GM18511 (cell line): ENCODE data around the gene CLDN19.
"Not testable (repeated sequence)": the region's sequence is repeated elsewhere in the genome, so short reads cannot be mapped to it uniquely, and the experiment has no call there.

ENCODE experiments used
- ATAC-seq: cut with Tn5 transposase; IDR thresholded peaks from one replicate; pipeline ENCODE4 v1.9.1; 2021; ENCODE audit warnings: mild to moderate bottlenecking, moderate library complexity; ENCODE audit not compliant: unreplicated experiment

Gene CLDN19

DNA sequence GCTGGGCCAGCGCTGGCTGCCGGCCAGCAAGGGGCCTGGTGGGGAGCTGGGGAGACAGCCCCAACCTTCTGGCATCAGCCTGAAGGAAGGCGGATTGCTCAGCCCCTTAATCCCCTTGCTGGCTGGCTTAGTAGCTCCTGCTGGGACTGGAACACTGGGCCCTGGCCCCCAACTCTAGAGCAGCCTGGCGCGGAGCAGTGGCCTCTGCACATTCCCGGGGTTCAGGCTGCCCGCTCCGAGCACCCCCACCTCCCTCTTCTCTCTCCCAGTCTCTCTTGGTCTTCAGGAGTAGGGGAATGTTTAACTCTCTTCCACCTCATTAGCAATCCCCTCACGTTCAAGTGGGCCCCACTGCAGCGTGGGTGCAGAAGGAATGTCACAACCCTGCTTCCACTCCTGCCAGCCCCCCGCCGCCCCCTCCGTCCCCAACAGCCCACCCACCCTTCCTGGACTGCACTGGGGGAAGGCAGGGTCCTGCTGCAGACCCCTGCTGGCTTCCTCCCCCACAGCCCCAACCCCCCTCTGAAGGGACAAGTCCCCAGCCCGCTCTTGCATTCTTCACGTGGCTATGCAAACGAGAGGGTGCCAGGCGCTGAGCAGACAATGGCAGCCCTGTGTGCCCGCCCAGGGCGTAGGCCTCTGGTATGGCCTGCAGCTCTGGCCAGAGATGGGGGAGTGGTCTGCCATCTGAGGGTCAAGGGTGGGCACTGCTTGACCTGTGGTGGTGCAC is 980 bp upstream of the CLDN19 start:
- no peak for ATAC-seq

DNA sequence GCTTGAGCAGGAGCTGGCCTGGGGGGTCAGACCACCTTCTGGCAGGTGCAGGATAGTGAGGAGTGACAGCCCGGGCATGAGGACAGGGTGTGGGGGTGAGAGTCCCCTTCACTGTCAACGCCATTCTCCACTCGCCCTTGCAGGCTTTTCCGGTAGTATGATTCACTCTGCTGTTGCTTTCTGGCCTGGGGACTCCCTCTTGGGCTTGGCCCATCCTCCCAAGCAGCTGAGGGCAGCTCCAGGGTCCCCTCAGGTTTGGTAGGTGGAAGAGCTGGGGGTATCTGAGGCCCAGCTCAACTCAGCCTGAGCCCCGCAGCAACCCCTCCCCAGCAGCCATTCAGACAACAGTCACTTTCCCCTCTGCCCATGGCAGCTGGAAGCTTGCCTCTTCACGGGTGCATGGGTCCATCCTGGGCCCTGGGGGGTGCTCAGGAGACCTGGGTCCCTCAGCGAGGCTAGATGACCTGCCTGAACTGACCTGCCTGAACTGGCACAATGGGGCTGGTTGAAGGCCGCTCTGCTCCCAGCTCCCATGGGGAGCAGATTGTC is 1.3 kb downstream of the CLDN19 start:
- no peak for ATAC-seq

DNA sequence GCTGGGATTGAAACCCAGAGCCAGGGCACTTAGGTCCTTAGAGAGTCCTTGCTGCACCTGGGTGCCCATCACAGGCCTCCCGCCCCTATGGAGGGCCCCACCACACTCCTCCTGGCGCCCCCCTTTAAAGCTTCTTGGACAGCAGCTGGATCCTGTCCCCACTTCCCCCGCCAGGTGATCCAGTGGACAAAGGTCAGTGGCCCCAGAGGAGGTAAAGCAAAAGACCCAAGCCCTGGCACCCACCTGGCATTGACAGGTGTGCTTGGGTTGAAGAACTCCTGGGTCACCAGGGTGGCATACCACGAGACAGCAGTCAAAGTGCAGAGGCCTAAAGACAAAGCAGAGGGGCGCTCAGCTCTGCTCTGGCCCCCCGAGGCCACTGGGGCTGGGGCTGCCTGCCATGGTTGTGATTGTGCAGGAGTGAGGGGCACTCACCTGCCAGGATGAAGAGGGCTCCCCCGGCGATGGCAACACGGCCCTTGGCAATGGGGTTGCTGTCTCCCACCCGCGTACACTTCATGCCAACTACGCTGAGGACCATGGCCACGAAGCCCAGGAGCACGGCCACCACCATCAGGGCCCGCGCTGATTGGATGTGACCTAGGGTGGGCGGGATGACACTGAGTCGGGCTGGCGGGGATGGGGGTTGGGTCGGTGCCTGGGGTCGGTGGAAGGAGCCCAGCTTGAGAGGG is 1.9 kb downstream of the CLDN19 start:
- ATAC-seq, result no peak

DNA sequence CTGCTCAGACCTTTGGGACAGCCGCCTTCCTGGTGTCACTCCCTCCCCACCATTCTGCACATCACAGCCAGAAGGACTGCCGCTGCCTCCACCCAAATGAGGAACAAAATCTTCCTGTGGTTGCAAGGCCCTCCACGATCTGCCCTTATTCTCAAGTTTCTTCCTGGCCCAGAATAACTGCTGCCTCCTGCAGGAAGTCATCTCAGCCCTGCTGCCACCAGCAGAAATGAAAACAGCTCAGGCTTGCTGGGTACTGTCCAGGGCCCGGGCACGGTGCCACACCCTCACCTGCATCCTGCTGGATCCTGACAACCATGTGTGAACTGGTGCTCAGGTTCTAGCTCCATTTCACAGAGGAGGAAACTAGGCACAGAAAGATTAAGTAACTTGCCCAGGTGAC is 2.8 kb downstream of the CLDN19 start:
- no peak for ATAC-seq

DNA sequence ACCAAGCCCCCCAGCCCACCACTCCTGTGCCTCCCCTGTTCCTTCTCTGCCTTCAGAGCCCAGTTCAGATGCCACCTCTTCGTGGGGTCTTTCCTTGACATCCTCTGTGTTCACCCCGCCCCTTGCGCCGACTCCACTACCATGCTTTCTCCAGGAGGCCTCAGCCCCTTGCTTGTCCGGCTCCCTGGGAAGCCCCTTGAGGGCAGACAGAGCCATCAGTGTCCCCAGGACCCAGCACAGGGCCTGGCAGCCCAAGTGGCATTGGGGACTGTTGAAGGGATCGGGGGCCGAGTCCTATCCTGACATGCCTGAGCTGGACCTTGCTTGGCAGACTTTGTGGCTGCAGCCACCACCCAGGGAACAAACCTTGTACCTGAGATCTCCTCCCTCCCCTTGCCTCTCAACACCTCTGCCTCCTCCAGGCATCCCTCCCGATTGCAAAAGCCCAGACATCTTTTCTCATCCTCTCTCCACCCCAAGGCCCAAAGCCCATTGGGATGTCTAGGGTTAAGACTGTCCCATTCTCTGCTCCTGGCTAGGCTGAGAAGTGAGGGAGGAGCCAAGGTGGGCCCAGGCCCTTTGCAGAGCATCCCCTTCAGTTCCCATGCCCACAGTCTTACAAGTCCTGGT is 3.4 kb downstream of the CLDN19 start:
- no peak for ATAC-seq

DNA sequence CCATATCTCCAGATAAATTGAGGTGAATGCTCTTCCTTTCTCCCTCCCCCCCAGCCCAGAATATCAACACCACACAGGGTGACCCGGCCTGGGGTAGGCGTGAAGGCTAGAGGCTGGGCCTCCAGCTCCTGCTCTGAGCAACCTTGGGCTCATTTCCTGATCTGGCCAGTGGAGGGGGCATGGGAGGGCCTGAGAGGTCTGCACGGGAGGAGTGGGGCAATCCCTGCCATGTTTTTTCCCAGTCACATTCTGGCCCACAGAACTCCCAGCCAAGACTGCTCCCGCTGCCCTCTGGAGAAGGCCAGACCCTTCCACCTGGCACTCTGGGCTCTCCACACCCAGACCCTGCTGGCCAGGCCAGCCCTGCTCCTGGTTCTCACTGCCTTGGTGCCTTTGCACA is 3.9 kb downstream of the CLDN19 start:
- ATAC-seq, result no peak

DNA sequence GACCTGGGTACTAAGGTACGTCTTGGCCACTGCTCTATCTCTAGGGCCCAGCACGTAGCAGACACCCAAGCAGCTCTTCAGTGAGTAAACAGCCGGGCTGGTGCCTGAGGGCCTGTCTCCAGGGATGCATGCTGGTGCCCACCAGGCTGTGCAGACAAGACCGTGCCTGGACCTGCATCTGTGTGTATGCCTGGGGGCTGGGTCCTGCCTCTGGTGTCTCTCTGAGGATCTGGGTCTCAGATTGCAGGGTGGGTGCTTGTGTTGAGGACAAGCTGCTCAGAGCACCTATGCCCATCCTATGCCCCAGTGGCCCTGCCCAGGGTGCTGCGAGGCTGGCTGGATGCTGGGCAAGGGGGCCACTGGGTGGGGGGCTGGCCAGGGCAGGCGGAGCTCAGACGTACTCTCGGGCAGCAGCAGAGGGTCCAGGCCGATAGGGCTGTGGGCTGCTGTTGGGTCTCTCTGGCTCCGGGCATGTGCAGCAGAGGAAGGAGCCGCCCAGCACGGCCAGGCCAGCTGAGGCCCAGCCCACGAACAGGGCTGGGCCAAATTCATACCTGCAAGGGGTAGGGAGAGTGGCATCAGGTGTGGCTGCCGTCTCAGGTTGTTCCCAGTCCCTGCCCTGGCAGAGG is 4.4 kb downstream of the CLDN19 start:
- ATAC-seq, result no peak

DNA sequence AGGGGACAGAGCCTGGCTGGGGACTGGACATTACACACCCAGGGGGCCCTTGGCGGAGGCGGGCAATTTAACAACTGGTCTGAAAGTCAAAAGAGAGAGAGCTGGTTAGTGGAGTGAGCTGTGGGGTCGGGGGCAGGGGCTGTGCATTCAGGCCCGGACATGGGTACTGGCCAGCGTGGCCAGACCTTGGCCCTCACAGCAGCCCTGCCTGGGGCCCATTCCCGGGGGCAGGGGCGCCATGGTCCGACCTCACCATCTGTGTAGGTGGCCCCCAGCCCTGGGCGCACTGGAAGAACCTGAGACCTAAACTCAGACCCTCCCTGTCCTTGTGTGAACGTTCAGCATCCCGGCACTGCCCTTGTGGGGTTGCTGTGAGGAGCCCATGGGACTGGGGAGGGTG is 5.0 kb downstream of the CLDN19 start:
- no peak for ATAC-seq

DNA sequence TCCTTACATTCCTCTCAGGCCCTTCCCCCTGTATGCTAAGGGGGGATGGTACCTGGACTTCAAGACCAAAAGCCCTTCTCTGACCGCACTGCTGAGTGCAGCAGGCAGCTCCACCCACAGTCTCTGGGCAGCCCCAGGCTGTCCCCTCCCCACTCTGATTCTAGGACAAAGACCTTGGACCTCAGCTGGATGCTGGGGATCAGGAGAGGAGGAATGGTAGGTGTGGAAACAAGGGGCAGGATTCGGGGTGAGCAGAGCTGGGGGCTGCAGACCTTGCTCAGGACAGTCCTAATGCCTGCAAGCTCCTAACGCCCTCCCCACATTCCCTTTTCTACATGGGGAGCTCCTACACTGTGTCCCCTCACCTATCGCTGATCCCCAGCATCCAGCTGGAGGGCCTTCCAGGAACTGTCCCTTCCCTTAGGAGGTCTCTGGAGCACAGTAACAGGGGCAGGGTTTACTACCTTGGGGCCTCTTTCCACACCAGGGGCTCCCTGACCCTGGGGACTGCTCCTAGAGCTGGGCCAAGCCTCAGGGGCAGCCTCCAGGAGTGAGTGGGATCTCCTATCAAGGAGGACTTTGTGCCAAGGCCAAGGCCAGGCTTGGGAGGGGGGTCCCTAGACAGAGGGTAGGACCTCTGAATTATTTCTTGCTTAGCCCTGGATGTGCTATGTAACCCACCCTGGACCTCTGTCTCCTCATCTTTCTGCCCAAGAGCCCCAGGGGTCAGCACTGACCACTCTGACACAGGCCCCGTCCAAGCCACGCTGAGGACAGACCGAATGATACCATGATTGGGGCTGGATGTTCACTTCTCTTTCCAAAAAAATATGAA is 5.6 kb downstream of the CLDN19 start:
- ATAC-seq, result no peak

DNA sequence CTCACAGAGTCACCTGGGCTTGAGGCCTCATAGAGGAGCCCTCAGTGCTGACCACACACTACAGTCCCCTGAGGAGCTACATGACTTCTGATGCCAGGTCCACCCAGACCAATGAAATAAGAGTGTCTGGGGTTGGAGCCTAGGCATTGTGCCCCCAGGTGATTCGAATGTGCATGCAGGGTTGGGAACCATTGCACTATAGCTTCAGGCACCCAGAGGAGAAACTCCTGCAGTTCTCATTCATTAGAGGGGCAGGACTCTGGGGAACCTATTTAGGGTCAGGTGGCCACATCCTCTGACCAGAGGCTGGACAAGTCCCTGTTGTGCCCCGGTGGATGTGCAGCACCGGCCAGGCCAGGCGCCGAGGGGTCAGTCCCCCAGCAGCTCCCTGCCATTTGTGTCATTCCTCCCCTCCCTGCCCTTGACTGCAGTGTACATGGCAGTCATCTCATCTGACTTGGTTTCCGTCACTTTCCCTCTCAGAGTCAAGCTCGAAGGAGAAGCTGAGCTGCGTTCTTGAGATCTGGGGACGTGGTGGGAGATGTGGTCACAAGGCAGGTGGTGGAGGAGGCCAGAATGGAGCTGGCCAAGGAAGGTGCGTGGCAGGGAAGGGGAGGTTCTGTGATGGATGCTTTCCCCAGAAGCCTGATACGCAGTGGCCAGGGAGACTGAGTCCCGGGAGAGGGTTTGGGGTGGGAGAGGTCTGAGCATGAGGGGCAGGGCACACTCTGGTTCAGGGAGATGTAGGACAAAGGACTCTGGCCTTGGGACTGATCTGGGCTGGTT is 6.4 kb downstream of the CLDN19 start:
- ATAC-seq, result no peak

DNA sequence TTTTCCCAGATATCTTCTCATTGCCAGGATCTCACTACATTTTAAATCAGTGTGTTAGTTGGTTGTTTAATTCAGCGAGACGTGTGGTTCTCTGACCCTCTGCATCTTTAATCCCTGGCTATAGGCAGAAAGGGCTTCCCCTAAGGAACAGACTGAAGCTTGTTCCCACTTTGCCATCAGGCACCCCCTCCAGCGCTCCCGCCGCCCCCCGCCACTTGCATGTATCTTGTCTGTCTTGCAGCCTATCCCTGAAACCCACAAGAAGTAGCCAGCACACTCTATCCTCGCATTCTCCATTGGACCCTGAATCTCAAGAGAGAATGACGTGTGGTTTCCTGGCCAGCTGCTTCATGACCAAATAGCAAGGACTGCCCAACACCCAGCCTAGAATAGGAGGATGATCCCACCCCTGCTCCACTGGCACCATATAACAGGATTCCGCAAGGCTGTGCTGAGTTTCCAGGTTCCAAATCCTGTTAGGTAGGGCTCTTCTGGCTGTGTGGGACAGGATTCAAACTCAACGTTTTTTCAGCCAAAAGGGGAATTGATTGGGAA is 7.8 kb downstream of the CLDN19 start:
- no peak for ATAC-seq

DNA sequence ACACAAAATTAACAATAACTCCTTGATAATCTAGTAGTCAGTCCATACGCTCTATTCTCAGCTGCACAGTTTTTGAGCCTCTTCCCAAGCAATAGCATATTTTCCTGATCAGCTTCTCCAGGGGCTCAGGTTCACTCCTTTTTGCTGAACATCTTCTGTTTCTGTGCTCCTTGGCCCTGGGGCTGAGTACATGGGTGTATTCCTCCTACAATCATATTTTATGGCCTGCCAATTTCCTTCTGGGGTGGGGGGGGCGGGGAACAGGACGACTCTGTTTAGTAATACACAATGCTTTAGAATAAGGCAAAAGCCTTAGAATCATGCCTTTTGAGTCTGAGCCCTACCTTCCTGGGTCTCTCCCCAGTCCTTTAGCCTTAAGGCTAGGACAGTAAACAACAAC is 8.5 kb downstream of the CLDN19 start:
- ATAC-seq, result no peak

DNA sequence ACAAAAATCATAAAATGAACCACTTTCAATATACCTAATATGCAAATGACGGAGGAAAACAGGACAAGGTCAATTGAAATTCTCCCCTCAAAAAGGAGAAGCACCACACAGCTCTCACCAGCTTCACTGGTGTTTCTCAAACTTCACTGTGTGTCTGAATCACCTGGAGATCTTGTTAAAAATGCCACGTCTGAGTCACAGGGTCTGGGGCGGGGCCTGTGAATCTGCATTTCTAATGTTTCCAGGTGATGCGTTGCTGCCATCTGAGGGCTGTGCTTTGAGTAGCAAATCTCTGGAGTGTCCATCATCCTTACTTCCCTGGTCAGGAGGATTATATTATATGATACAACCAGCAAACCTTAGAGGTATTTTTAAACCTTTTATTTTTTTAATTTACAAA is 9.0 kb downstream of the CLDN19 start:
- no peak for ATAC-seq

DNA sequence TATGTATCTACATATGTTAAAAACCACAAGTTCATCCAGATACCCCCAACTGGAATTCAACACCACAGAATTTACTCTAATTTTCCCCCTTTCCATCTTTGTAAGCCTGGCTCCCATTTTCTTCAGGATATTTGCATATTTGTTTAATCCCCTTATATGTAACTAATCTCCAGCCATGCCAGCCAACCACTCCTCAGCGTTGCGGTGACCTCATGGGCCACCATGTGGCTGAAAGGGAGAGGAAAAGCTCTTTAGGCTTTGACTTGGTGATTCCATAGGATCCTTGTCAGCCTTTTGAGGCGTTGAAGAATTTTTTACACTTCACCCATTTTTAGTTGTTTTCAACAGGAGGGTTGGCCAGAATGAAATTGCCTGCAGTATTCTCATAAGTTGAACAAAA is 10.0 kb downstream of the CLDN19 start:
- ATAC-seq, result no peak

DNA sequence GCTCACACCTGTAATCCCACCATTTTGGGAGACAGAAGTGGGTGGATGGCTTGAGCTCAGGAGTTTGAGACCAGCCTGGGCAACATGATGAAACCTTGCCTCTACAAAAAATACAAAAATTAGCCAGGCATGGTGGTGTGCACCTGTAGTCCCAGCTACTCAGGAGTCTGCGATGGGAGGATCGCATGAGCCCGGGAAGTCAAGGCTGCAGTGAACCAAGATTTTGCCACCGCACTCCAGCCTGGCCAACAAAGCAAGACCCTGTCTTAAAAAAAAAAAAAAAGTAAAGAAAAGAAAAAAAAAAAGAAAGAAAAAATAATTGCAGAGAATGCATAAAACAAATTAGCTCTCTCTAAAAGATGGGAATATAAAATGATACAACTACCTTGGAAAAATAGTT is 14.2 kb downstream of the CLDN19 start:
- not testable (repeated sequence) for ATAC-seq

DNA sequence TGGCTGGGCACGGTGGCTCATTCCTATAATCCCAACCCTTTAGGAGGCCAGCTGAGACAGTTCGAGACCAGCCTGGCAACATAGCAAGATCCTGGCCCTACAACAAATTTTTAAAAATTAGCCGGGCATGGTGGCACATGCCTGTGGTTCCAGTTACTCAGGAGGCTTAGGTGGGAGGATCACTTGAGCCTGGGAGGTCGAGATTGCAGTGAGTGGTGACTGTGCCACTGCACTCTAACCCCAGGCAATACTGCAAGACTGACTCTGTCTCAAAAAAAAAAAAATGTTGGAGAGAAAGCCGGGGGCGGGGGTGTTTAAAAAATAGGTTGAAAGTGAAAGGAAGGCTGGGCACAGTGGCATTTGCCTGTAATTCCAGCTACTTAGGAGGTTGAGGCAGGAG is 16.5 kb downstream of the CLDN19 start:
- ATAC-seq, result no peak

DNA sequence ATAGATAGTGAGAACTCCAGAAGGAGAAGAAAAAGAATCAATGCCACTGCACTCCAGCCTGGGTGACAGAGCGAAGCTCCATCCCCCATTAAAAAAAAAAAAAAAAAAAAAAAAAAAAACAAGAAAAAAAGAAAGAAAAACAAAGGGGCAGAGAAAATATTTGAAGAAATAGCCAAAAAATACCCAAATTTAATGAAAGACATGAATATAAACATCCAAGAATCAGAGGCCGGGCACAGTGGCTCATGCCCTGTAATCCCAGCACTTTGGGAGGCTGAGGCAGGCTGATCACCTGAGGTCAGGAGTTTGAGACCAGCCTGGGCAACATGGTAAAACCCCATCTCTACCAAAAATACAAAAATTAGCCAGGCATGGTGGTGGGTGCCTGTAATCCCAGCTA is 17.6 kb downstream of the CLDN19 start:
- ATAC-seq, result not testable (repeated sequence)

DNA sequence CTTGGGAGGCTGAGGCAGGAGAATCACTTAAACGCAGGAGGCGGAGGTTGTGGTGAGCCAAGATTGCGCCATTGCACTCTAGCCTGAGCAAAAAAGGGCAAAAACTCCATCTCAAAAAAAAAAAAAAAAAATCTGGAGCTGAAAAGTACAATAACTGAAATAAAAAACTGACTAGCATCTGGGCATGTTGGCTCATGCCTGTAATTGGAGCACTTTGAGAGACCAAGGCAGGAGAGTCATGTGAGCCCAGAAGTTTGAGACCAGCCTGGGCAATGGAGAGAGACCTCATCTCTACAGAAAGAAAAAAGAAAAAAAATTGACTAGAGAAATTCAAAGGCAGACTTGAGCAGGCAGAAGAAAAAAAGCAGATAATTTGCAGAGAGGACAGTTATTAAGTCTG is 18.1 kb downstream of the CLDN19 start:
- ATAC-seq, result no peak

DNA sequence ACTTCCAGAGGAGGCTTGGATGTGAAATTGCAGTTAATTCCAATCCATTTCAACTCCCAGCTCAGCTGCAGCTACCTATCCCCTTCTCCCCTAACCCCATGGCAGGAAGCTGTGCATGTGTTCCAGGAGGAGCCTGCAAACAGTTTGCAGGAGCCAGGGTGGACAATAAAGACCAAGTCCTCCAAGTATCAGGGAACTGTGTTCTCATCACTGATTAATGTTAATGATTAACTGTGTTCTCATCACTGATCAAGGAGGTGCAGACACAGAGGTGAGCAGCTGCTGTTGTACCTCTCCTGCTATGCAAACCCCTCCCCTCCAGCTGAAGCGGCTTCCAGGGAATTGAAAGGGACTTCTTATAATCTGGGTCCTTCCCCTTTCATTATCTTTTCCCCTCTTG is 19.2 kb downstream of the CLDN19 start:
- no peak for ATAC-seq

DNA sequence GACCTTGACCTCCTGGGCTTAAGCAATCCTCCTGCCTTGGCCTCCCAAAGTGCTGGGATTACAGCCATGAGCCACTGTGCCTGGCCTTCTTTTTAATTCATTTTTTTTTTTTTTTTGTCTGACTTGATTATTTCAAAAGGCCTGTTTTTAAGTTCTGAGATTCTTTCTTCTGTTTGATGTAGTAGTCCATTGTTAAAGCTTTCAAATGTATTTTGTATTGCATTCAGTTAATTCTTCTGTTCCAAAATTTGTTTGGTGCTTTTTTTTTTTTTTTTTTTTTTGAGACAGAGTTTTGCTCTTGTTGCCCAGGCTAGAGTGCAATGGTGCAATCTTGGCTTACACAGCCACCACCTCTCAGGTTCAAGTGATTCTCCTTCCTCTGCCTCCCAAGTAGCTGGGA is 25.6 kb downstream of the CLDN19 start:
- not testable (repeated sequence) for ATAC-seq
